ENCODE results near the gene ROR1.
"Not testable (repeated sequence)": the region's sequence is repeated elsewhere in the genome, so short reads cannot be mapped to it uniquely, and the experiment has no call there.

Gene ROR1

GRCh38 chr1:63813829-63814277, 40.0 kb downstream of the ROR1 start:
- no peak for DNase-seq
- no peaks in the 10 kb centered on the region for H4K20me1 ChIP-seq (ENCODE audit: insufficient read depth, low read length)
- H3K36me3 ChIP-seq (ENCODE audit: insufficient read depth, low read length): no peaks in the 10 kb centered on the region
- no peak overlapping the region for H3K4me3 ChIP-seq (ENCODE audit: low read depth in 1 of 2, low read length in 2 of 2)
- no peaks in the 10 kb centered on the region for H3K9me3 ChIP-seq (ENCODE audit: insufficient read depth, low read length, severe bottlenecking)
- H2AFZ ChIP-seq (ENCODE audit: low read depth, low read length): no peak overlapping the region
- H3K27me3 ChIP-seq (ENCODE audit: insufficient read depth, low read length, poor library complexity): no peaks in the 10 kb centered on the region
- H3K79me2 ChIP-seq (ENCODE audit: insufficient read depth, low read length): no peaks in the 10 kb centered on the region
- no peak overlapping the region for H3K27ac ChIP-seq (ENCODE audit: low read length)
- no peak overlapping the region for H3K4me2 ChIP-seq (ENCODE audit: insufficient read depth, low read length)
- H3K9ac ChIP-seq (ENCODE audit: low read depth, low read length): no peak overlapping the region
- no peak for ATAC-seq (ENCODE audit: insufficient read depth, low read depth)
- no peaks in the 10 kb centered on the region for H3K4me1 ChIP-seq (ENCODE audit: insufficient read depth, low read length)
- no peak for TF ChIP-seq EZH2 (IDR thresholded peaks at IDR 0.05; ENCODE audit: borderline replicate concordance, low read depth, low read length, severe bottlenecking)
- no peak for TF ChIP-seq CTCF (IDR thresholded peaks at IDR 0.05; ENCODE audit: borderline replicate concordance, extremely low read depth, low read length, poor library complexity, severe bottlenecking)

GRCh38 chr1:63816217-63816815, 42.5 kb downstream of the ROR1 start:
- not testable (repeated sequence) for ATAC-seq (ENCODE audit: insufficient read depth, low read depth); H3K27ac ChIP-seq (ENCODE audit: low read length); H3K4me2 ChIP-seq (ENCODE audit: insufficient read depth, low read length)

GRCh38 chr1:63817152-63817667, 43.4 kb downstream of the ROR1 start:
- Histone ChIP-seq H4K20me1 (ENCODE audit: insufficient read depth, low read length) (no peaks in the 10 kb centered on the region), H3K4me2 (ENCODE audit: insufficient read depth, low read length) (no peak overlapping the region), H3K36me3 (ENCODE audit: insufficient read depth, low read length) (no peaks in the 10 kb centered on the region), H3K4me3 (ENCODE audit: low read depth in 1 of 2, low read length in 2 of 2) (no peak overlapping the region), H3K4me1 (ENCODE audit: insufficient read depth, low read length) (no peaks in the 10 kb centered on the region), H3K27ac (ENCODE audit: low read length) (no peak overlapping the region), H3K9me3 (ENCODE audit: insufficient read depth, low read length, severe bottlenecking) (no peaks in the 10 kb centered on the region), H3K27me3 (ENCODE audit: insufficient read depth, low read length, poor library complexity) (no peaks in the 10 kb centered on the region), H2AFZ (ENCODE audit: low read depth, low read length) (no peak overlapping the region), H3K9ac (ENCODE audit: low read depth, low read length) (no peak overlapping the region), H3K79me2 (ENCODE audit: insufficient read depth, low read length) (no peaks in the 10 kb centered on the region)
- DNase-seq: no peak
- TF ChIP-seq CTCF (IDR thresholded peaks at IDR 0.05; ENCODE audit: borderline replicate concordance, extremely low read depth, low read length, poor library complexity, severe bottlenecking) (no peak), EZH2 (IDR thresholded peaks at IDR 0.05; ENCODE audit: borderline replicate concordance, low read depth, low read length, severe bottlenecking) (no peak)
- ATAC-seq (ENCODE audit: insufficient read depth, low read depth): no peak

More at GRCh38 chr1:63816217-63816815, 42.5 kb downstream of the ROR1 start:
- H2AFZ ChIP-seq (ENCODE audit: low read depth, low read length); H3K9ac ChIP-seq (ENCODE audit: low read depth, low read length); DNase-seq; H3K9me3 ChIP-seq (ENCODE audit: insufficient read depth, low read length, severe bottlenecking); H3K27me3 ChIP-seq (ENCODE audit: insufficient read depth, low read length, poor library complexity); H4K20me1 ChIP-seq (ENCODE audit: insufficient read depth, low read length); H3K36me3 ChIP-seq (ENCODE audit: insufficient read depth, low read length); H3K79me2 ChIP-seq (ENCODE audit: insufficient read depth, low read length); H3K4me3 ChIP-seq (ENCODE audit: low read depth in 1 of 2, low read length in 2 of 2); H3K4me1 ChIP-seq (ENCODE audit: insufficient read depth, low read length): not testable (repeated sequence)

GRCh38 chr1:63817700-63818099, 43.9 kb downstream of the ROR1 start:
- Histone ChIP-seq H3K4me2 (ENCODE audit: insufficient read depth, low read length) (no peak overlapping the region), H4K20me1 (ENCODE audit: insufficient read depth, low read length) (no peaks in the 10 kb centered on the region), H3K4me3 (ENCODE audit: low read depth in 1 of 2, low read length in 2 of 2) (no peak overlapping the region), H3K36me3 (ENCODE audit: insufficient read depth, low read length) (no peaks in the 10 kb centered on the region), H3K4me1 (ENCODE audit: insufficient read depth, low read length) (no peaks in the 10 kb centered on the region), H3K27ac (ENCODE audit: low read length) (no peak overlapping the region), H3K9me3 (ENCODE audit: insufficient read depth, low read length, severe bottlenecking) (no peaks in the 10 kb centered on the region), H3K9ac (ENCODE audit: low read depth, low read length) (no peak overlapping the region), H2AFZ (ENCODE audit: low read depth, low read length) (no peak overlapping the region), H3K27me3 (ENCODE audit: insufficient read depth, low read length, poor library complexity) (no peaks in the 10 kb centered on the region), H3K79me2 (ENCODE audit: insufficient read depth, low read length) (no peaks in the 10 kb centered on the region)
- TF ChIP-seq EZH2 (IDR thresholded peaks at IDR 0.05; ENCODE audit: borderline replicate concordance, low read depth, low read length, severe bottlenecking): no peak
- TF ChIP-seq CTCF (IDR thresholded peaks at IDR 0.05; ENCODE audit: borderline replicate concordance, extremely low read depth, low read length, poor library complexity, severe bottlenecking): no peak
- DNase-seq (no peak), ATAC-seq (ENCODE audit: insufficient read depth, low read depth) (no peak)
